ENCODE data around the gene DHODH.
"Not testable (repeated sequence)": the region's sequence is repeated elsewhere in the genome, so short reads cannot be mapped to it uniquely, and the experiment has no call there.

DHODH gene

GRCh38 chr16:72055911-72056310 lies 47.4 kb downstream of the DHODH start:
- DNase-seq, result no peak

- not testable (repeated sequence) for DNase-seq
Measured at GRCh38 chr16:72057313-72057712, 48.8 kb downstream of the DHODH start.

- DNase-seq, result not testable (repeated sequence)
Measured at GRCh38 chr16:72059060-72059459, 50.5 kb downstream of the DHODH start.

GRCh38 chr16:72060405-72060804 lies 51.9 kb downstream of the DHODH start:
- DNase-seq, result no peak

GRCh38 chr16:72061564-72061963 lies 53.0 kb downstream of the DHODH start:
- DNase-seq, result no peak

GRCh38 chr16:72064361-72064894 lies 55.9 kb downstream of the DHODH start:
- no peak for DNase-seq

- DNase-seq, result peak; percentile 15
Measured at GRCh38 chr16:72066747-72067146, 58.2 kb downstream of the DHODH start.

- no peak for DNase-seq
Measured at GRCh38 chr16:72068930-72069329, 60.4 kb downstream of the DHODH start.

GRCh38 chr16:72072514-72073342 lies 64.2 kb downstream of the DHODH start:
- peak; percentile 35 for DNase-seq

GRCh38 chr16:72073560-72074230 lies 65.2 kb downstream of the DHODH start:
- no peak for DNase-seq

- not testable (repeated sequence) for DNase-seq
Measured at GRCh38 chr16:72075067-72075466, 66.5 kb downstream of the DHODH start.
